Vagina (tissue), 2 donors: Measurements from ENCODE around the gene CNTNAP5.

ENCODE experiments used
- POLR2A ChIP-seq, 2 donors: fragments of 450-650 bp; IDR thresholded peaks; one replicate each; pipeline ENCODE4 v1.6.1; 2017; ENCODE audit warnings: antibody characterized with exemption in 2 of 2, mild to moderate bottlenecking in 2 of 2, moderate library complexity in 2 of 2
- POLR2AphosphoS5 ChIP-seq, 2 donors: sonication (generic); formaldehyde crosslinking; IDR thresholded peaks; one replicate each; pipeline ENCODE4 v1.9.0; 2017; ENCODE audit warnings: antibody characterized with exemption in 2 of 2, mild to moderate bottlenecking in 2 of 2, low read depth in 1 of 2; ENCODE audit not compliant: insufficient read depth in 1 of 2
- TF ChIP-seq, protein P1 (sequence below), 3 experiments: fragments of 450-650 bp in 2 of 3; fragments of 200-600 bp in 1 of 3; sonication (generic) in 1 of 3; IDR thresholded peaks; one replicate each; pipeline ENCODE4 v1.5.1; 2017 to 2019; ENCODE audit warnings: antibody characterized with exemption in 3 of 3, mild to moderate bottlenecking in 2 of 3, moderate library complexity in 2 of 3

DNA sequence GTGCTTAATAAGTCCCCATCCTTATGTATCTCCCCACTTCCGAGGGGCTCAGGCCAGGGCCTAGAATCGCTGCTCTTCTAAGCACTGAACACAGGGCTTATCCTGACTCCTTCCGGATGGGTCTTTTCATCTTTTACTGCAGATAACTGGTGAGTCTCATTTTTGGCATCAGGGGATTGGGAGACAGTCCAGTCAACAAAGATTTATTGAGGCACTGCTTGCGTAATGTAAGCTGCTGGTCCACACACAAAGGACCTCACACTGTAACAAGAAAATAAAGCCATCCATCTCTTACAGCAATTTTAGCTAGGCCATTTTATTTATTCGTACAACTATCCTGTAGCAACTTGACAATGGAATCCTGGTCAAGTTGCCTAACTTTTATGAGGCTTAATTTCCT lies 600.5 kb downstream of the CNTNAP5 start:
- TF ChIP-seq, protein P1, sequence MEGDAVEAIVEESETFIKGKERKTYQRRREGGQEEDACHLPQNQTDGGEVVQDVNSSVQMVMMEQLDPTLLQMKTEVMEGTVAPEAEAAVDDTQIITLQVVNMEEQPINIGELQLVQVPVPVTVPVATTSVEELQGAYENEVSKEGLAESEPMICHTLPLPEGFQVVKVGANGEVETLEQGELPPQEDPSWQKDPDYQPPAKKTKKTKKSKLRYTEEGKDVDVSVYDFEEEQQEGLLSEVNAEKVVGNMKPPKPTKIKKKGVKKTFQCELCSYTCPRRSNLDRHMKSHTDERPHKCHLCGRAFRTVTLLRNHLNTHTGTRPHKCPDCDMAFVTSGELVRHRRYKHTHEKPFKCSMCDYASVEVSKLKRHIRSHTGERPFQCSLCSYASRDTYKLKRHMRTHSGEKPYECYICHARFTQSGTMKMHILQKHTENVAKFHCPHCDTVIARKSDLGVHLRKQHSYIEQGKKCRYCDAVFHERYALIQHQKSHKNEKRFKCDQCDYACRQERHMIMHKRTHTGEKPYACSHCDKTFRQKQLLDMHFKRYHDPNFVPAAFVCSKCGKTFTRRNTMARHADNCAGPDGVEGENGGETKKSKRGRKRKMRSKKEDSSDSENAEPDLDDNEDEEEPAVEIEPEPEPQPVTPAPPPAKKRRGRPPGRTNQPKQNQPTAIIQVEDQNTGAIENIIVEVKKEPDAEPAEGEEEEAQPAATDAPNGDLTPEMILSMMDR (IDR thresholded peaks at IDR 0.05): no peak
- TF ChIP-seq POLR2A (IDR thresholded peaks at IDR 0.05) (no peak), POLR2AphosphoS5 (IDR thresholded peaks at IDR 0.05; ENCODE audit: insufficient read depth in 1 of 2, low read depth in 1 of 2) (no peak)
